ENCODE measurements around the gene LRRC26.

DNA sequence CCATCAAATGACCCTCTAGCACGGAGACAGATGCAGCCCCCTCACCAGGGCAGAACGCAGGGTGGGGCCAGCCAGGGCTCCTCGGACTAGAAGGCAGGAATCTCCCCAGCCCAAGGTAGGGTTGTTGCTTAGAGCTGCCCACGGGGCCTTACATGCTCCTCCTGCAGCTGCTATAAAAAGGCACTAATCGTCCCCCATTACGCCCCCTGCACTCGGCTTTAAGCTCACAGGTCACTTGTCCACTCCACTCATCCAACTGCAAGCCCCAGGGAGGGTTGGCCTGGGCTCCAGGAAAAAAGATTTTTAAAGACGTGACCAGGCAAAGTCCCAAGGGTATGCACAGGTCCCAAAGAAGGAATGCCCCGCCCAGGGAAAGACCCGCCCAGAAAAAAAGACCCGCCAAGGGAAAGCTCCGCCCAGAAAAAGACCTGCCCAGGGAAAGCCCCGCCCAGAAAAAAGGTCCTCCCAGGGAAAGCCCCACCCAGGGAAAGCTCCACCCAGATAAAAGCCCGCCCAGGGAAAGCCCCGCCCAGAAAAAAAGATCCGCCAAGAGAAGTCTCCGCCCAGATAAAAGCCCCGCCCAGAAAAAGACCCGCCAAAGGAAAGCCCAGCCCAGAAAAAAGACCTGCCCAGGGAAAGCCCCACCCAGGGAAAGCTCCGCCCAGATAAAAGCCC is 19.8 kb downstream of the LRRC26 start:
- TF ChIP-seq EZH2phosphoT487 (IDR thresholded peaks at IDR 0.05; ENCODE audit: borderline replicate concordance, low read length), result no peak
- TF ChIP-seq CTCF (IDR thresholded peaks at IDR 0.05; ENCODE audit: low read depth, low read length, poor library complexity, severe bottlenecking), result no peak

Data from DOHH2 (cell line).